CD14-positive monocyte (primary cell): ENCODE measurements around the gene OR9G1. TPM values are rescaled to one million over a fixed set of nuclear protein-coding genes. Genes with fewer than 3 reads are reported as not detected.

ENCODE experiments used
- DNase-seq, 3 donors: peaks; one replicate each; pipeline ENCODE4 v3.0.0-alpha.2; 2011 to 2022
- H2AFZ ChIP-seq: 2 replicates; pipeline ENCODE4 v1.6.0; 2012; ENCODE audit warnings: mild to moderate bottlenecking, low read depth, low read length, inconsistent platforms; ENCODE audit not compliant: insufficient read depth, poor library complexity, severe bottlenecking
- H3K27ac ChIP-seq, 2 donors: 1 replicate in 1 of 2; 2 replicates in 1 of 2; pipeline ENCODE4 v1.5.1; 2012 to 2013; ENCODE audit warnings: low read length in 2 of 2, control low read depth in 1 of 2, inconsistent platforms in 1 of 2, low read depth in 1 of 2, mild to moderate bottlenecking in 1 of 2
- H3K27me3 ChIP-seq, 2 donors: one replicate each; pipeline versions ENCODE4 v1.6.0 to v1.6.1; 2011 to 2013; ENCODE audit warnings: low read length in 2 of 2; ENCODE audit not compliant: control insufficient read depth in 2 of 2, insufficient read depth in 2 of 2
- H3K36me3 ChIP-seq, 2 donors: replicated peaks in 1 of 2; 1 replicate in 1 of 2; 2 replicates in 1 of 2; pipeline versions ENCODE4 v1.5.1 to v1.6.1; 2012 to 2013; ENCODE audit warnings: low read length in 2 of 2, control low read depth in 1 of 2, inconsistent platforms in 1 of 2, mild to moderate bottlenecking in 1 of 2; ENCODE audit not compliant: insufficient read depth in 2 of 2, control insufficient read depth in 1 of 2
- H3K4me1 ChIP-seq, 2 donors: 1 replicate in 1 of 2; 2 replicates in 1 of 2; pipeline versions ENCODE4 v1.5.1 to v1.6.1; 2012 to 2013; ENCODE audit warnings: low read length in 2 of 2, control low read depth in 1 of 2, inconsistent platforms in 1 of 2, mild to moderate bottlenecking in 1 of 2, moderate library complexity in 1 of 2; ENCODE audit not compliant: insufficient read depth in 2 of 2, control insufficient read depth in 1 of 2
- H3K4me2 ChIP-seq: replicated peaks from 2 replicates; pipeline ENCODE3; 2012; ENCODE audit warnings: low read length, moderate library complexity, mild to moderate bottlenecking; ENCODE audit not compliant: poor library complexity, severe bottlenecking; ENCODE audit errors: extremely low read depth
- H3K4me3 ChIP-seq, 3 experiments: fragments of 200-600 bp in 1 of 3; sonication (generic) in 1 of 3; replicated peaks in 1 of 3; 1 replicate in 2 of 3; 2 replicates in 1 of 3; pipeline ENCODE4 v1.5.1; 2011 to 2013; ENCODE audit warnings: low read length in 3 of 3, mild to moderate bottlenecking in 3 of 3, control low read depth in 2 of 3, low read depth in 2 of 3, inconsistent platforms in 1 of 3, moderate library complexity in 1 of 3
- H3K79me2 ChIP-seq: 2 replicates; pipeline ENCODE4 v1.6.0; 2012; ENCODE audit warnings: mild to moderate bottlenecking, control low read depth, inconsistent platforms, low read length, moderate library complexity; ENCODE audit not compliant: insufficient read depth
- H3K9ac ChIP-seq: 2 replicates; pipeline ENCODE4 v1.6.0; 2017; ENCODE audit warnings: low read length, mild to moderate bottlenecking; ENCODE audit not compliant: insufficient read depth, poor library complexity, severe bottlenecking
- H3K9me3 ChIP-seq, 2 donors: replicated peaks in 1 of 2; 1 replicate in 1 of 2; 2 replicates in 1 of 2; pipeline versions ENCODE4 v1.5.1 to v1.6.1; 2012 to 2013; ENCODE audit warnings: low read length in 2 of 2, control low read depth in 1 of 2; ENCODE audit not compliant: control insufficient read depth in 1 of 2, insufficient read depth in 1 of 2
- H4K20me1 ChIP-seq: 2 replicates; pipeline ENCODE4 v1.6.0; 2012; ENCODE audit warnings: mild to moderate bottlenecking, low read length, control low read depth, moderate library complexity; ENCODE audit not compliant: insufficient read depth
- H3K27ac Mint-ChIP-seq, 7 donors: one replicate each; pipeline ENCODE4 v1.8.0; 2020; ENCODE audit warnings: mild to moderate bottlenecking in 7 of 7, mixed read lengths in 7 of 7, moderate library complexity in 6 of 7, inconsistent platforms in 2 of 7
- H3K27me3 Mint-ChIP-seq, 3 donors: one replicate each; pipeline ENCODE4 v1.8.0; 2021 to 2022; ENCODE audit warnings: low read depth in 3 of 3, mild to moderate bottlenecking in 3 of 3, mixed read lengths in 3 of 3, moderate library complexity in 3 of 3, inconsistent platforms in 1 of 3
- H3K36me3 Mint-ChIP-seq, 2 donors: one replicate each; pipeline ENCODE4 v1.8.0; 2020; ENCODE audit warnings: mixed read lengths in 2 of 2, inconsistent platforms in 1 of 2, mild to moderate bottlenecking in 1 of 2
- H3K4me1 Mint-ChIP-seq: one replicate; pipeline ENCODE4 v1.8.0; 2020; ENCODE audit warnings: mild to moderate bottlenecking, mixed read lengths
- H3K4me3 Mint-ChIP-seq, 2 donors: one replicate each; pipeline ENCODE4 v1.8.0; 2020; ENCODE audit warnings: mild to moderate bottlenecking in 2 of 2, mixed read lengths in 2 of 2, moderate library complexity in 1 of 2
- H3K9me3 Mint-ChIP-seq, 7 donors: one replicate each; pipeline ENCODE4 v1.8.0; 2020 to 2022; ENCODE audit warnings: mixed read lengths in 7 of 7, mild to moderate bottlenecking in 6 of 7, moderate library complexity in 6 of 7, inconsistent platforms in 2 of 7
- CTCF ChIP-seq: fragments of 200-600 bp; IDR thresholded peaks from one replicate; pipeline ENCODE4 v1.8.0; 2022; ENCODE audit warnings: antibody characterized with exemption, mild to moderate bottlenecking
- WGBS: methylation state at CpG from one replicate; pipeline ENCODE4 v1.1.5; 2013; ENCODE audit warnings: missing lambda C conversion rate; ENCODE audit not compliant: insufficient coverage; 5-methylcytosine and 5-hydroxymethylcytosine counted together
- intact Hi-C, 2 donors: fragments of 100-400 bp; cut with micrococcal nuclease; formaldehyde crosslinking; loops; one replicate each; pipeline versions ENCODE4 v1.15.0 to v1.15.1; 2023
- polyA plus RNA-seq, 3 donors: library from polyadenylated mRNA; depleted of rRNA in 1 of 3; unstranded in 2 of 3; stranded (reverse) in 1 of 3; fragments of 300-500 nt in 2 of 3; fragments of >200 nt in 1 of 3; fragmentation: Illumina TruSeq in 2 of 3; gene quantifications; 1 replicate in 2 of 3; 2 replicates in 1 of 3; pipeline ENCODE4 v1.2.3, GENCODE V29; 2012 to 2021

OR9G1 gene
- polyA plus RNA-seq, 3 donors = not detected

- no peaks in the 10 kb centered on the region for H3K4me1 Mint-ChIP-seq
- H3K27ac Mint-ChIP-seq = no peak overlapping the region
- no peaks in the 10 kb centered on the region for H3K36me3 Mint-ChIP-seq
- Histone ChIP-seq H3K4me2 (no peak overlapping the region), H2AFZ (no peak overlapping the region), H3K9me3 (peaks cover 0 to 3% of the 10 kb centered on the region in 2 donors), H3K27ac (no peak overlapping the region), H3K79me2 (no peaks in the 10 kb centered on the region), H3K4me3 (no peak overlapping the region), H4K20me1 (no peaks in the 10 kb centered on the region), H3K36me3 (no peaks in the 10 kb centered on the region), H3K27me3 (no peaks in the 10 kb centered on the region), H3K4me1 (no peaks in the 10 kb centered on the region), H3K9ac (no peak overlapping the region)
- peaks cover 2 to 22% (median 7%) of the 10 kb centered on the region in 7 donors for H3K9me3 Mint-ChIP-seq
- no peak for DNase-seq
- H3K4me3 Mint-ChIP-seq = no peak overlapping the region
- no CpG with 5 or more reads among the region's 6 CpGs for WGBS
- no peaks in the 10 kb centered on the region for H3K27me3 Mint-ChIP-seq
- intact Hi-C loops = no loop called here
- TF ChIP-seq CTCF = no peak
These were observed 17.5 kb downstream of the OR9G1 start for GRCh38 chr11:56716379-56716854.

- Histone ChIP-seq H3K36me3 (no peaks in the 10 kb centered on the region), H3K27me3 (no peaks in the 10 kb centered on the region), H2AFZ (no peak overlapping the region), H4K20me1 (no peaks in the 10 kb centered on the region), H3K9ac (no peak overlapping the region), H3K4me2 (no peak overlapping the region), H3K27ac (no peak overlapping the region), H3K4me3 (no peak overlapping the region), H3K9me3 (no peaks in the 10 kb centered on the region), H3K79me2 (no peaks in the 10 kb centered on the region), H3K4me1 (no peaks in the 10 kb centered on the region)
- no peak overlapping the region for H3K27ac Mint-ChIP-seq
- peaks cover 0 to 6% (median 3%) of the 10 kb centered on the region in 7 donors for H3K9me3 Mint-ChIP-seq
- intact Hi-C loops = no loop called here
- no peak for TF ChIP-seq CTCF
- no peak overlapping the region for H3K4me3 Mint-ChIP-seq
- H3K27me3 Mint-ChIP-seq = peaks cover 0 to 3% (median 0%) of the 10 kb centered on the region in 3 donors
- H3K4me1 Mint-ChIP-seq = no peaks in the 10 kb centered on the region
- no peak for DNase-seq
- WGBS = 88% methylated on average over 3 of the region's 4 CpGs
- no peaks in the 10 kb centered on the region for H3K36me3 Mint-ChIP-seq
These were observed 21.6 kb downstream of the OR9G1 start for GRCh38 chr11:56720513-56720912.
